ENCODE measurements around the gene HHATL. TPM values are rescaled to one million over a fixed set of nuclear protein-coding genes. Genes with fewer than 3 reads are reported as not detected.

HHATL gene
- total RNA-seq, 1 experiment from 2014 or later = not detected

- DNase-seq (ENCODE audit: low read depth) = no peak
- in situ Hi-C loops (cut with HindIII; ENCODE audit: low pct_unique_long_range_greater_than_20kb, low sequenced_read_pairs) = no loop called here
Observed at GRCh38 chr3:42690766-42691680, 11.6 kb downstream of the HHATL start.

- no peak for DNase-seq (ENCODE audit: low read depth)
- in situ Hi-C loops (cut with HindIII; ENCODE audit: low pct_unique_long_range_greater_than_20kb, low sequenced_read_pairs) = no loop called here
Observed at GRCh38 chr3:42690191-42690590, 12.4 kb downstream of the HHATL start.

DNA sequence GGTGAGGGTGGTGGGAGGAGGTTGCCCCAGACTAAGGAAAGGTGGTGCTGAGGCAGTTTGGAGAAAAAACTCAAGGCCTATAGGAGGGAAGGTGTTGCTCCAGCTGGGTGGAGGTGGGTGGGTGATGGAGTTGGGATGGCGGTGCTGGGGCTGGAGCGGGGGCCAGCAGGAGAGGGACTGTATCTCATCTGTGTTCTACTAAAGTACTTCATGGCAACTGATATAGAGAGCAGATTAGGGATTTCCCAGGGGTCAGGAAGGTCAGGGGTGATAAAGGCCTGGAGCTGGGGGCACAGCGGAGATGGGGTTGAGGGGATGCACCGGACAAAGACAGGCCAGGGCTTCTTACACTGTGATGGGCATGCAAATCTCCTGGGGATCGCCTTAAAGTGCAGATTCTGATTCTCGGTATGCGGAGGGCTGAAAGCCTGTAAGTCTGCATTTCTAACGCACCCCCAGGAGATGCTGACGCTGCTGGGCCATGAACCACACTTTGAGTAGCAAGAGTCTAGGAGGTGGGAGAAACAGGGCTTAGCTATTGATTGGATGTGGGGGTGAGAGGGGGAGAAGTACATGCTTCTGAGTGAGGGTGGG is 13.1 kb downstream of the HHATL start:
- in situ Hi-C loops (cut with HindIII; ENCODE audit: low pct_unique_long_range_greater_than_20kb, low sequenced_read_pairs) = no loop called here
- DNase-seq (ENCODE audit: low read depth) = no peak

DNA sequence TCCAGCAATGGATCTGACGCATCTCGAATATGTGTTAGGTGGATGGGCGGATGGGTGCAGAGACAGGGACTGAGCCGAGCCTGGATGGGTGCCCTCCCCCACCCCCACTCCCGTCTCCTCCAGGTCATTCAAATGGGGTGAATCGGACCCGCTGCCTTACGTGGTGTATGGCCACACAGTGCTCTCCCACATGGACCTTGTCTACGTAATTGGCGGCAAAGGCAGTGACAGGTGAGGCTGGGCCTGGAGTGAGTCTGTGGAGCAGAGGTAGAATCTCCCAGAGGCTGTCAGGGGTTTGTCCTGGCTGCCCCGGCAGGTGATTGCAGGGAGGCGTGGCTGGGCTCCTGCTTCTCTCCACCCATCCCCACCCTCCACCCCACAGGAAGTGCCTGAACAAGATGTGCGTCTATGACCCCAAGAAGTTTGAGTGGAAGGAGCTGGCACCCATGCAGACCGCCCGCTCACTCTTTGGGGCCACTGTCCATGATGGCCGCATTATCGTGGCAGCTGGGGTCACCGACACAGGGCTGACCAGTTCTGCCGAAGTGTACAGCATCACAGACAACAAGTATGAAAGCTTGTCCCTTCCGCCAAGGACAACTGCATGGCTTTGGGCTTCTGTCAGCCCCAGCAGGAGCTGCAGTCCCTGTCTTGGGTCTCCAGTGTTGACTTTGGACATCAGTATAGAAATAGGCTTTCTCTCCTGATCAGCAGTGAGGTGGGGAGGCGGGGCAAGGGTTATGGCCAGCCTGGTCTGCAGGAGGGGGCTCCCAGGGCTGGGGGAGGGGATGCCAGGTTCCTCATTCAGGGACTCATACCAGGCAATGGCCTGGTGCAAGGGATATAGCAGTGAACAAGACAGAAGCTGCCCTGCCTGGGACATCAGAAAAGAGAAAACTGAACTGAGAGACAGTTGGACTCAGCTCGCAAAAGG is 13.8 kb downstream of the HHATL start:
- no peak for DNase-seq (ENCODE audit: low read depth)
- in situ Hi-C loops (cut with HindIII; ENCODE audit: low pct_unique_long_range_greater_than_20kb, low sequenced_read_pairs) = no loop called here

DNA sequence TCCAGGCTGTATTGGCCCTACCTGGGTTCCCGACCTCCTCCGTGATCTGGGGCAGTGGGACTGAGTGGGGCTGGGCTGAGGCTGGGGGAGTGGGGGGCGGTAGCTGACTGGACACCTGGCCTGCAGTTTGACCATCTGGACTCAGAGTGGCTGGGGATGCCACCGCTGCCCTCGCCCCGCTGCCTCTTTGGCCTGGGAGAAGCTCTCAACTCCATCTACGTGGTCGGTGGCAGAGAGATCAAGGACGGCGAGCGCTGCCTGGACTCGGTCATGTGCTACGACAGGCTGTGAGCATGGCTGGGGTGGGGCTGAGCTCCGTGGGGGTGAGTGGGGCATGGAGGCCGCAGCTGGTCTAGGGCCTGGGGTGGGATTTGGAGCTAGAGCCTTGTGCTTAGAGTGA is 14.6 kb downstream of the HHATL start:
- in situ Hi-C loops (cut with HindIII; ENCODE audit: low pct_unique_long_range_greater_than_20kb, low sequenced_read_pairs) = no loop called here

DNA sequence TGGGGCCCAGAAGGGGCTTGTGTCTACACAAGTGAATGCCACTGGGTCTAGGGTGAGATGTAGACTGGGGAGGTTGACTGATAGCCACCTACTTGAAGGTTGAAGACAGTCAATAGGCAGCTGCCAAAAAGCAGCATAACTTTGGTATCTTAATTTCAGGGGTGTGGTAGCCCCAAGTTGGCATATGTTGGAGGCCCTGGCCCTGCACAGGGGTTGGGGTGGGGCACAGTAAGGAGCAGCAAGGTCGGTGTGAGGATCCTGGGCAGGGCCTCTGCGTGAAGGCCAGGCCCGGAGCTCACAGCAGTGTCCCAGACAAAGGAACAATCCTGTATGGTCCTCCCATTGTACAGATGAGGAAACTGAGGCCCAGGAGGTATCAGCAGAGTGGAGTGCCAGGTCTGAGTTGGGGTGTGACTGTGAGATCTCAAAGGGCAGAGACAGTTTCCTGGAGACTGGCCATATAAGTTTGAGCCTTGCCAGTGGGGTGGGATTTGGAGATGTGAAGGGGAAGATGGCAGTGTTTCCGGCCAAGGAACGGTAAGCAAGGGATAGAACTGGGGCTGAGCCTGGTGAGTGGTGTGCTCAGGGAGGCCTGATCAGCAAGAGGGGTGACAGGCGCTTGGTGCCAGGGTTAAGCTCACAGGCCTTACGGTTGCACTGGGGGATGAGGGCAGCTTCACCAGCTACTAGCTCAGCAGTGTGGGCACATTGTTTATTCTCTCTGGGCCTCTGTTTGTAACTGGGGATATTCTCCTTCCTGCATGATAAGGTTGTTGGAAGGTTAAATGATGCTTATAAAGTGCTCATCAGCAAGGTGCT is 15.6 kb downstream of the HHATL start:
- no peak for DNase-seq (ENCODE audit: low read depth)
- in situ Hi-C loops (cut with HindIII; ENCODE audit: low pct_unique_long_range_greater_than_20kb, low sequenced_read_pairs) = no loop called here

More for the DNA sequence above, 14.6 kb downstream of the HHATL start:
- DNase-seq (ENCODE audit: low read depth) = no peak

DNA sequence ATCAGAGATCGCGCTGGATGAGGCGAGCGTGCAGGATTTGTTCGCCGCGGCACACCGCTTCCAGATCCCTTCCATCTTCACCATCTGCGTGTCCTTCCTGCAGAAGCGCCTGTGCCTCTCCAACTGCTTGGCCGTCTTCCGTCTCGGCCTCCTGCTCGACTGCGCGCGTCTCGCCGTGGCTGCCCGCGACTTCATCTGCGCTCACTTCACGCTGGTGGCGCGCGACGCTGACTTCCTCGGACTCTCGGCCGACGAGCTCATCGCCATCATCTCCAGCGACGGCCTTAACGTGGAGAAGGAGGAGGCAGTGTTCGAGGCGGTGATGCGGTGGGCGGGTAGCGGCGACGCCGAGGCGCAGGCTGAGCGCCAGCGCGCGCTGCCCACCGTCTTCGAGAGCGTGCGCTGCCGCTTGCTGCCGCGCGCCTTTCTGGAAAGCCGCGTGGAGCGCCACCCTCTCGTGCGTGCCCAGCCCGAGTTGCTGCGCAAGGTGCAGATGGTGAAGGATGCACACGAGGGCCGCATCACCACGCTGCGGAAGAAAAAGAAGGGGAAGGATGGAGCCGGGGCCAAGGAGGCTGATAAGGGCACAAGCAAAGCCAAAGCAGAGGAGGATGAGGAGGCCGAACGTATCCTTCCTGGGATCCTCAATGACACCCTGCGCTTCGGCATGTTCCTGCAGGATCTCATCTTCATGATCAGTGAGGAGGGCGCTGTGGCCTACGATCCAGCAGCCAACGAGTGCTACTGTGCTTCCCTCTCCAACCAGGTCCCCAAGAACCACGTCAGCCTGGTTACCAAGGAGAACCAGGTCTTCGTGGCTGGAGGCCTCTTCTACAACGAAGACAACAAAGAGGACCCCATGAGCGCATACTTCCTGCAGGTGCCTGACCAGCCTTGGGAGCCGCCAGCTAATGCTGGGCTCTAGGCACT is 16.4 kb downstream of the HHATL start:
- no peak for DNase-seq (ENCODE audit: low read depth)
- in situ Hi-C loops (cut with HindIII; ENCODE audit: low pct_unique_long_range_greater_than_20kb, low sequenced_read_pairs) = no loop called here

DNA sequence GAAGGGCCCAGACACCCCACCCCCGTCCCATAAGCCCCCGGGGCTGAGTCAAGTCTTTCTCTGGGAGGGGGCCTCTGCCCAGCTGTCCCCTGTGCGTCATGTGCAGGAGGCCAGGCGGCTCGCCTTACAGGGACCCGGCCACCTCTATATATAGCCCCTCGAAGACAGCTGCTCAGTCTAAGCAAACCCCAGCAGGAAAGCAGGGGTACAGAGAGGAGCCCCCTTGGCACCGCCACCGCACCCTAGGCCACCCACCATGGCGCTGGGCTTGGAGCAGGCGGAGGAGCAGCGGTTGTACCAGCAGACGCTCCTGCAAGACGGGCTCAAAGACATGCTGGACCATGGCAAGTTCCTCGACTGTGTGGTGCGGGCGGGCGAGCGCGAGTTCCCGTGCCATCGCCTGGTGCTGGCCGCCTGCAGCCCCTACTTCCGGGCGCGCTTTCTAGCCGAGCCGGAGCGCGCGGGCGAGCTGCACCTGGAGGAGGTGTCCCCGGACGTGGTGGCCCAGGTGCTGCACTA is 17.2 kb downstream of the HHATL start, which contains the start of gene KLHL40:
KLHL40 (plus strand) TSS at position 175 of the 519 bp plus-strand sequence; CDS start at position 257, 82 bp downstream.
- in situ Hi-C loops (cut with HindIII; ENCODE audit: low pct_unique_long_range_greater_than_20kb, low sequenced_read_pairs) = no loop called here
- DNase-seq (ENCODE audit: low read depth) = no peak

GRCh38 chr3:42684632-42685362 is 17.8 kb downstream of the HHATL start:
- DNase-seq (ENCODE audit: low read depth) = no peak
- in situ Hi-C loops (cut with HindIII; ENCODE audit: low pct_unique_long_range_greater_than_20kb, low sequenced_read_pairs) = no loop called here

DNA sequence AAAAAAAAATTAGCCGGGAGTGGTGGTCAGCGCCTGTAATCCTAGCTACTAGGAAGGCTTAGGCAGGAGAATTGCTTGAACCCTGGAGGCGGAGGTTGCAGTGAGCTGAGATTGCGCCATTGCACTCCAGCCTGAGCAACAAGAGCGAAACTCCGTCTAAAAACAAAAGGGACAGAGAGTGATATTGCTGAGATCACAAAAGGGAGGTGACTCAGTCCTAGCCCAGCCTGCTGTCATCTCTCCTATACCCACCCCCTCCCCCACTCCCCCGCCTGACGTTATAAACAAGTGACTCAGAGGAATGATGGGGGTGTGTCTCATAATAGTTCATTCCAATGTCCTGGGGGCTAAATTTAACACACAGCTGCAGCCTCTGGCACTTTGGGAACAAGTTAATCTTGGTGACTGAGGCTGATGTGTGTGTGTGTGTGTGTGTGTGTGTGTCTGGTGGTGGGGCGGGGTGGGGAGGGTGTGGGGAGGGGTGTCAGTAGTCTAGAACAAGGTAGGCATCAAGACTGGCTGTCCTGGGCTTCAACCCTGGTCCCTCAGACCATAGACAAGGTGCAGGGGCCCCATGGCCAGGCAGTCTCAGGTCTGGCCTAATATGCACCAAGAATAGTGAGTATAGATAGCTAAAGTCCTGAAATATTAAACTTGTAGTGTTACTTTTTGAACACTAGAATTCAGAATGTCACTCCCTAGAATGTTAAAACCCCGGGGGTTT is 18.6 kb downstream of the HHATL start:
- in situ Hi-C loops (cut with HindIII; ENCODE audit: low pct_unique_long_range_greater_than_20kb, low sequenced_read_pairs) = no loop called here
- DNase-seq (ENCODE audit: low read depth) = peak; percentile 66

DNA sequence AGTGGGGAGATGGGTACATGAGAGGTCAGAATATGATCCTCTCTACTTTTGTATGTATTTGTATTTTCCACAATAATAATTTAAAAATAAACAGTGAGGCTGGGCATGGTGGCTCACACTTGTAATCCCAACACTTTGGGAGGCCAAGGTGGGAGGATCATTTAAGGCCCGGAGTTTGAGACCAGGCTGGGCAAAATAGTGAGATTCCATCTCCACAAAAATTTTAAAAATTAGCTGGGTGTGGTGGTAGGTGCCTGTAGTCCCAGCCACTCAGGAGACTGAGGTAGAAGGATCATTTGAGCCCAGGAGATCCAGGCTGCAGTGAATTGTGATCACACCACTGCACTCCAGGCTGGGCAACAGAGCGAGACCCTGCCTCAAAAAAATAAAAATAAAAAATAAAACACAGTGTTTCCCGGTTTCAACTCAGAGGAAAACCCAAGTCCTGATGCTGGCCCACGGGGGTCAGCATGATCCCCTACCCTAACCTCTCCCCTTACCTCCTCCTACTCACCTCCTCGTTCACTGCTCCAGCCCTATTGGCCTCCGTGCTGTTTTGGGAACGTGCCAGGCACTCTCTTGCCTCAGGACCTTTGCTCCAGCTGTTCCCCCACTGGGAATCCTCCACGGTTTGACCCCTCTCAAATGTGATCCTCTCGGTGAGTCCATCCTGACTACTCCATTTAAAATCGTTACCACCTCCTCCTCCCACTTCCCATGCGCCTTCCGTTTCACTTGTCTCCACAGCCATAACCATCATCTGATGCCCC is 20.1 kb downstream of the HHATL start:
- no peak for DNase-seq (ENCODE audit: low read depth)
- in situ Hi-C loops (cut with HindIII; ENCODE audit: low pct_unique_long_range_greater_than_20kb, low sequenced_read_pairs) = no loop called here

GRCh38 chr3:42681361-42682038 is 21.1 kb downstream of the HHATL start:
- DNase-seq (ENCODE audit: low read depth) = no peak
- in situ Hi-C loops (cut with HindIII; ENCODE audit: low pct_unique_long_range_greater_than_20kb, low sequenced_read_pairs) = no loop called here

- no peak for DNase-seq (ENCODE audit: low read depth)
- in situ Hi-C loops (cut with HindIII; ENCODE audit: low pct_unique_long_range_greater_than_20kb, low sequenced_read_pairs) = no loop called here
Observed at GRCh38 chr3:42680806-42681205, 21.8 kb downstream of the HHATL start.

GRCh38 chr3:42680271-42680670 is 22.3 kb downstream of the HHATL start:
- DNase-seq (ENCODE audit: low read depth) = no peak
- in situ Hi-C loops (cut with HindIII; ENCODE audit: low pct_unique_long_range_greater_than_20kb, low sequenced_read_pairs) = no loop called here
